Stimulated activated CD4-positive, alpha-beta T cell treated with anti-CD3 and anti-CD28 coated beads, Interleukin-4, amount 100 ng/mL, for 48 hours (primary cell): ENCODE results near the gene ZNFX1.
"Not testable (repeated sequence)": the region's sequence is repeated elsewhere in the genome, so short reads cannot be mapped to it uniquely, and the experiment has no call there.

ENCODE experiments used
- DNase-seq, 2 donors: peaks; one replicate each; pipeline ENCODE4 v3.0.0-alpha.2; 2020; ENCODE audit warnings: low read depth in 2 of 2

Gene ZNFX1

GRCh38 chr20:49248301-49248700 lies 29.6 kb downstream of the ZNFX1 start:
- DNase-seq: no peak

- no peak for DNase-seq
Measured at GRCh38 chr20:49247792-49248191, 30.1 kb downstream of the ZNFX1 start.

DNA sequence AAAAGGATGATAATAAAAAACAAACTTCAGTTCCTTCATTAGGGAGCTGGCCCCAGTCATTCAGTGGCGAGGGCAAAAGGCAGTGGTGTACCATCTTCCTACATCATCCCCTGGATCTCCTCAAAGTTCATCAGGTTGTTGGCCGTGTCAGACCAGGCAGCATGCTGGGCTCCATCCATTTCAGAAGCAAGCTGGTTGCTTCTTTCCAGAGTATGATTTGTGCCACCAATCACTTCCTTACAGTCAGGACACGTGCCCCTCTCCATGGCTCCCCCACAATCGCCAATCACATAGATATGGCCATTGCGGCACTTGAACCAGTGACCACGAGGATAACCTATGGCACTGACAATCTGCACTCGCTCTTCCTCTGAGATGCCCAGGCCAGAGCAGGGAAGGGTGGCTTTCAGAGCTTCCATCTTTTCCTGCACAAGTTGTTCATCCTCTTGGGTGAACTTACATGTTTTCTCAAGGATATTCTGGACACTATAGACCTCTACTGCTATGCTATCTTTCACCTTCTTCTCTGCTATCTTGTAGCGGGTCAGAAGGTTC lies 30.6 kb downstream of the ZNFX1 start:
- DNase-seq: no peak

DNA sequence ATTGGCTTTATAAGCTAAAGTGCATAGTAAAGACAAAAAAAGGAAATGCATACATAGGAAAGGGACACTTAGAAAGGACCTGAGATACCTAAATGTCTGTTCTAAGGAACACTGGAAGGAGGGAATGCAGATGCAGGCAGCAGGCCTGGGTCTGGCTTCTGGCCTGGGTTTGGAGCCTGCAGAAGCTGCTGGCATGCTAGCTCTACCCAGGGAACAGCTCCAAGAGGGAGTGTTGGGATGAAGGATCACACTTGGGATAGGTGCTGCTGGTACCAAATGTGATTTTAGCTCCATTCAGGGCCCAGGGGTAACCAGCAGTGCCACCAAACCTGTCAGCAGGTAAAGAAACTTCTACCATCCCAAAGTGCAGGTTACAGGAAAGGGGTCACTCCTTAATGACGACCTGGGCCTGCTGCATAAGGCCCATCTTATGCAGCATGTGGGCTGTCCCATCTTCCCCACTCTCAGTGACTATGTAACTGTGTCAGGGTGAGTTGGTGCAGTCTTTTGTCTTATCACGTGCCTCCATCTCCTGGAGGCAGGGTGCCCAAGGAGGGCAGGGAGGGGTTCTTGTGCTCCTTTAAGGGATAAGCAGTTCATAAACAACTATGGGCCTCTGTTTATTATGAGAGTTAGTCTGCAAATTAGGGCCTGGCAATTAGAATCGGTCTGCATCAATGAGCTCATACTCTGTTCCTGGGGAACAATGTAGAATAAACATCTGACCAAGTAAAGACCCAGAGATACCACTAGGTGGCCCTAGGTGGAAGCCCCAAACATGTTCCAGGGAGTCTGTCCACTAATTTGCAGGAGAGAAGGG lies 31.7 kb downstream of the ZNFX1 start:
- no peak for DNase-seq

- no peak for DNase-seq
Measured at GRCh38 chr20:49237531-49237930, 40.3 kb downstream of the ZNFX1 start.

DNA sequence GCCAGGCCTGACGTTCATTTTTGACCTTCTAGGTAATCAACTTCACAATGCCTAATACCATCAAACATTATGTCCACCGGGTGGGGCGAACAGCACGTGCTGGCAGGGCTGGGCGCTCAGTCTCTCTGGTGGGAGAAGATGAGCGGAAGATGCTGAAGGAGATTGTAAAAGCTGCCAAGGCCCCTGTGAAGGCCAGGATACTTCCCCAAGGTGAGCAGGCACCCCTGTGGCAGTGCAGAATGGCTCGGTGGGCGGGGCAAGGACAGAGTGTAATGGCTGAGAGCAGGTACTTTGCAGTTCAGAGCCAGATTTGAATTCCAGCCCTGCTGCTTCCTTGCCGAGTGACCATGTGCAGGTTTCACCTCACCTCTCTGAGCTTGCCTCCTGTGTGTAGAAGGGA lies 41.6 kb downstream of the ZNFX1 start:
- DNase-seq: no peak

DNA sequence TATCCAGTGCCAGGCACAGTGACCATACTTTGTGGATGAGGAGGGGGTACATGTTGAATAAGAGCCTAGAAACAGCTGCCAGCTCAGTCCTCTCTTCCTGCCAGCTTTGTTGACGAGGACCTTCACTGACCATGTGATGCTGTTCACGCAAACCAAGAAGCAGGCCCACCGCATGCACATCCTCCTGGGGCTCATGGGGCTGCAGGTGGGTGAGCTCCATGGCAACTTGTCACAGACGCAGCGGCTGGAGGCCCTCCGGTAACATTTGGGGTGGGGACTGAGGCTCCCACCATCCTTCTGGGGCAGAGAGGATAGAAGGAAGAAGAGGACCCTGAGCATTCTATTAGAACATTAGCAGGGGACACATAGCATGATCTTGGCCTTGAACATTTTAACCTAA lies 43.0 kb downstream of the ZNFX1 start:
- no peak for DNase-seq

GRCh38 chr20:49233226-49233625 lies 44.6 kb downstream of the ZNFX1 start:
- DNase-seq: no peak

- no peak for DNase-seq
Measured at GRCh38 chr20:49231471-49231870, 46.4 kb downstream of the ZNFX1 start.

DNA sequence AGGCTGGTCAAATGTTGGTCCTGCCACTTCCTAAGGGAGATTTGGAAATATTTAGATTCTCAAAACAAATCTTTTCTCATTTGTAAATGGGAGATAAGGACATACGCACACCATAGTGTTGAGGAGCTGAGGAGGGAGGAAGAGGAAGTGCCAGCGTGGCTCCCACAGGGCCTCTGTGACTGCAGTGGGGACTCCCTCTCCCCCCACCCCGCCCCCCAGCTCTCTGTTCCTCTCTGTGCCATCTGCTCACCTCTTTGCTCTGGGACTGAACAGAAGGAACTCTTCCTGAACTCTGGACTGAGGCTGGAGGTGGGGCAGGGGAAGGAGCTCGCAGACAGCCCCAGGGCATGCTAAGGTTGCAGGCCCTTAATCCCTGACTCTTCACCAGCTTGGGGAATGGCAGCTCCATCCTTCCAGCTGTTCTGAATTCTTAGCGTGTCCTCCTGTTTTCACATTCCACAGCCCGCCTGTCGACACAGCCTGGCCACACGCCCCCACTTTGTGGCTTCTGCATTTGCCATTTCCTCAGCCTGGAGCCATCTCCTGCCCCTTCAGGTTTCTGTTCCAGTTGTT lies 47.2 kb downstream of the ZNFX1 start:
- DNase-seq: no peak

DNA sequence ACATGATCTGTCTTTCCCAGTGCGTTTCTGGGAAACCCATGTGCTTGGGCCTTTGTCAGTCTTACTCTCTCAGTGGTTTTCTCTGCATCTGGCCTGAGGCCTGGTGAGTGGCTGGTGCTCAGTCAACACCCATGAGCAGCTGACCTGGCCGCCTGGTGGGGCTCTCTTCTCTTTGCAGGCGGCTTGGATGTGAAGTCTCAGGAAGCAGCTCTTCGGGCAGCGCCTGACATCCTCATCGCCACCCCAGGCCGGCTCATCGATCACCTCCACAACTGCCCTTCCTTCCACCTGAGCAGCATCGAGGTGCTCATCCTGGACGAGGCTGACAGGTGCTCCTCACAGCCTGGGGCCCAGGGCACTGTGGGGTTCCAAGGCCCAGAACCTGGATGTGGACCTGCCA lies 47.8 kb downstream of the ZNFX1 start:
- DNase-seq: no peak

DNA sequence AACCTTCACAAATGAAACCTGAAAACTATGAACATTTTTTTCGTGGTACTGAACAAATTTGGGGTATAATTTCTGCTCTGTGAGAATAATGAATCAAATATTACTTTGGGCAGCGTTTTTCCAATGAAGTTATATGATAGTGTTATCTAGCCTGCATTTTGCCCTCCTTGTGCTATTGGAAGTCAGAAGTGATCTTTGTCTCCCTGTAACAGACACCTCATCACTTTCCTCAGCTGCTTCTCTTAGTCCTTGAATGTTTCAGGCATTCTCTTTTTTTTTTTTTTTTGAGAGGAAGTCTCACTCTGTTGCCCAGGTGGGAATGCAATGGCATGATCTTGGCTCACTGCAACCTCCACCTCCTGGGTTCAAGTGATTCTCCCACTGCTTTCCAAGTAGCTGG lies 48.5 kb downstream of the ZNFX1 start:
- no peak for DNase-seq

DNA sequence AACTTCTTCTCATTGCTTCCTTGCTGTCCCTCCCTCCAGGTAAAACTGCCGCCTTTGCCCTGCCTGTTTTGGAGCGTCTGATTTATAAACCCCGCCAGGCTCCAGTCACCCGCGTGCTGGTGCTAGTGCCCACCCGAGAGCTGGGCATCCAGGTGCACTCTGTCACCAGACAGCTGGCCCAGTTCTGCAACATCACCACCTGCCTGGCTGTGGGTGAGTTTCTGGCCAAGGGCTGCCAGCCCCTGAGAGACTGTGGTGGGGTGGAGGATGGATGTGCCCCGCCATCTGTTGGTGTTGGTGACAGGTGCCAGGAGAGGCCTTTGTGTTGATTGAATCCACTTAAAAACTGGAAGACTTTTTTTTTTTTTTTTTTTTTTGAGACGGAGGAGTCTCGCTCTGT lies 49.2 kb downstream of the ZNFX1 start:
- DNase-seq: no peak

- DNase-seq: no peak
Measured at GRCh38 chr20:49225896-49226295, 52.0 kb downstream of the ZNFX1 start.

- DNase-seq: no peak
Measured at GRCh38 chr20:49219924-49220831, 57.7 kb downstream of the ZNFX1 start.

GRCh38 chr20:49219091-49219923 lies 58.5 kb downstream of the ZNFX1 start, which contains the start of gene DDX27:
Gene DDX27 (plus strand): TSS chr20:49219416. CDS start chr20:49219449, 33 bp downstream.
- peak; percentile 93 for DNase-seq

GRCh38 chr20:49218739-49219090 lies 59.1 kb downstream of the ZNFX1 start:
- not testable (repeated sequence) for DNase-seq

DNA sequence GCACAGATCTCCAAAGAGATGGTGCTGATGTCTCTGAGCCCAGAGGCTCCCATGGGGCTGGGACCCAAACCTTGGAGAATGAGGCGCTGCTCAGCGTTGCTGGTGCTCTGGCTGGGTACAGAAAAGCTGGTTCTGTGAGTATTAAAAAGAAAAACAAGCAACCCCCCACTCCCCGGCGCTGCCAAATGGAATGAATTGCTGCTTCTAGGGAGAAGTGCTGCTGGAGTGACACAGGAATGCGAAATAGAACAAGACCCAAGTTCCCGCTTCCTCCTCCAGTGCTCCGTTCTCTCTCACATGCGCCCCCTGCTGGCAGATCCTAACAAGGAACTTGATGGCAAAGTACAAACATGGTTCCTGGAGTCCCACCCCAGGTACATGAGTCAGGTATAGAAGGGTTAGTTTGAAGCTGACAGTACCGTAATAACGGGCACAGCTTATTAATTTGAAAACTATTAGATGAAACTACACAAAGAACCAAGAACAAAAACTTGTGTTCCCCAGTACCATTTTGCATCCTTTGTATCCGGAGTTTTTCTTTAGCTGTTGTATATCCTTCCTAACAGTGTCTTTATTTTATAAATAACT lies 60.8 kb downstream of the ZNFX1 start:
- DNase-seq: peak; percentile 96 to 99

- DNase-seq: no peak
Measured at GRCh38 chr20:49215232-49215631, 62.6 kb downstream of the ZNFX1 start.

- DNase-seq: no peak
Measured at GRCh38 chr20:49214571-49214970, 63.3 kb downstream of the ZNFX1 start.

DNA sequence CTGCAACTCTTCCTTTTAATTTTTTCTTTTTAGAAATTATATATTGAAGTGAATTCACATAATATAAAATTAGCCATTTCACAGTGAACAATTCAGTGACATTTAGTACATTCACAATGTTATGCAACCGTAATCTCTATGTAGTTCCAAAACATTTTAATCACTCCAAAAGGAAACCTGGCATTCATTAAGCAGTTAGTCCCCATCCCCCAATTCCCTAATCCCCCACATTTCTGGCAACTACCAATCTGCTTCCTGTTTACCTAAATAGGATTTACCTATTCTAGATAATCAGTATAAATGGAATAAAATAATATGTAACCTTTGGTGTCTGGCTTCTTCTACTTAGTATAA lies 67.1 kb downstream of the ZNFX1 start:
- DNase-seq: no peak
